Measurements from ENCODE around the gene ARMC6.

ARMC6 gene

DNA sequence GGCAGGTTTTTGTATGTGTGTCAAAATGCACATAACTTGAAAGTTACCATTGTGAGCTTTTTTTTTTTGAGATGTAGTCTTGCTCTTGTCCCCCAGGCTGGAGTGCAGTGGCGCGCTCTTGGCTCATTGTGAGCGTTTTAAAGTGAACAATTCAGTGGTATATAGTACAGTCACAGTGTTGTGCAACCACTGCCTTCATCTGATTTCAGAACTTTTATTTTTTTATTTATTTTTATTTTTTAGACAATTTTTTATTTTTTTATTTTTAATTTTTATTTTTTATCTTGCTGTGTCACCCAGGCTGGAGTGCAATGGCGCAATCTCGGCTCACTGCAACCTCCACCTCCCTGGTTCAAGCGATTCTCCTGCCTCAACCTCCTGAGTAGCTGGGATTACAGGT, 45.4 kb downstream of the ARMC6 start:
- TF ChIP-seq TAF1 (IDR thresholded peaks at IDR 0.05; ENCODE audit: low read depth, low read length) (no peak), PAX5 (IDR thresholded peaks at IDR 0.05; ENCODE audit: insufficient read depth, low read length, severe bottlenecking) (no peak), SPI1 (IDR thresholded peaks at IDR 0.05; ENCODE audit: low read depth, low read length) (no peak), POLR2AphosphoS5 (IDR thresholded peaks at IDR 0.05; ENCODE audit: low read depth, low read length) (no peak)
- FAIRE-seq, result no peak

GRCh38 chr19:19079571-19079970, 46.2 kb downstream of the ARMC6 start:
- TF ChIP-seq PAX5 (IDR thresholded peaks at IDR 0.05; ENCODE audit: insufficient read depth, low read length, severe bottlenecking), result no peak
- no peak for TF ChIP-seq TAF1 (IDR thresholded peaks at IDR 0.05; ENCODE audit: low read depth, low read length)
- TF ChIP-seq POLR2A (IDR thresholded peaks at IDR 0.05; ENCODE audit: low read depth, low read length), result no peak
- no peak for TF ChIP-seq POLR2AphosphoS5 (IDR thresholded peaks at IDR 0.05; ENCODE audit: low read depth, low read length)
- TF ChIP-seq SPI1 (IDR thresholded peaks at IDR 0.05; ENCODE audit: low read depth, low read length), result no peak
- no peak for TF ChIP-seq POU2F2 (IDR thresholded peaks at IDR 0.05; ENCODE audit: low read depth, low read length)
- no peak for DNase-seq (ENCODE audit: insufficient read length, low spot score)
- FAIRE-seq, result no peak

More for the DNA sequence above, 45.4 kb downstream of the ARMC6 start:
- DNase-seq (ENCODE audit: insufficient read length, low spot score), result no peak

DNA sequence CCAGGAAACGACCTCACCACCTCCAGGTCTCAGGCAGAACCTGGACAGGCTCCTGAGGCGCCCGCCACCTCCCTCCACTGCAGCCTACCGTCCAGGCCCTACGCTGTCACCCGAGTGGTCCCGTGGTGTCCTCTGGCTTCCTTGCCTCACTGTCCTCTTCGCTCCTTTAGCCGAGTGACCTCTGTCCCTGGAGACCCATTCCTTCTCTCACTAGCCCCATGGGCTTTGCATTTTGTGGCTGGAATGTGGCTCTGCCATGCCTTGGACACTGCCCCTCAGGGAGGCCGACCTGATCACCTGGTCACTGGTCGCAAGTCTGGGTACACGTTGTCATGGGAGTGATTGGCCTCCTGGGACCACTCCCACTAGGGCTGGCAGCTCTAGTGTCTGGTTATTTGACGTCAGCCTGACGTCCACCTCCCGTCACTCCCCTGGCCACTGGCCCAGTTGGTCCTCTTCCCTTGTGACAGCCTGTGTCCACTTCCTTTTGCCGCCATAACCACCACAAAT, 48.3 kb downstream of the ARMC6 start:
- FAIRE-seq (no peak), DNase-seq (ENCODE audit: insufficient read length, low spot score) (no peak)
- TF ChIP-seq PAX5 (IDR thresholded peaks at IDR 0.05; ENCODE audit: insufficient read depth, low read length, severe bottlenecking) (no peak), TAF1 (IDR thresholded peaks at IDR 0.05; ENCODE audit: low read depth, low read length) (no peak), SPI1 (IDR thresholded peaks at IDR 0.05; ENCODE audit: low read depth, low read length) (no peak), POLR2AphosphoS5 (IDR thresholded peaks at IDR 0.05; ENCODE audit: low read depth, low read length) (no peak), POU2F2 (IDR thresholded peaks at IDR 0.05; ENCODE audit: low read depth, low read length) (no peak), POLR2A (IDR thresholded peaks at IDR 0.05; ENCODE audit: low read depth, low read length) (no peak)

DNA sequence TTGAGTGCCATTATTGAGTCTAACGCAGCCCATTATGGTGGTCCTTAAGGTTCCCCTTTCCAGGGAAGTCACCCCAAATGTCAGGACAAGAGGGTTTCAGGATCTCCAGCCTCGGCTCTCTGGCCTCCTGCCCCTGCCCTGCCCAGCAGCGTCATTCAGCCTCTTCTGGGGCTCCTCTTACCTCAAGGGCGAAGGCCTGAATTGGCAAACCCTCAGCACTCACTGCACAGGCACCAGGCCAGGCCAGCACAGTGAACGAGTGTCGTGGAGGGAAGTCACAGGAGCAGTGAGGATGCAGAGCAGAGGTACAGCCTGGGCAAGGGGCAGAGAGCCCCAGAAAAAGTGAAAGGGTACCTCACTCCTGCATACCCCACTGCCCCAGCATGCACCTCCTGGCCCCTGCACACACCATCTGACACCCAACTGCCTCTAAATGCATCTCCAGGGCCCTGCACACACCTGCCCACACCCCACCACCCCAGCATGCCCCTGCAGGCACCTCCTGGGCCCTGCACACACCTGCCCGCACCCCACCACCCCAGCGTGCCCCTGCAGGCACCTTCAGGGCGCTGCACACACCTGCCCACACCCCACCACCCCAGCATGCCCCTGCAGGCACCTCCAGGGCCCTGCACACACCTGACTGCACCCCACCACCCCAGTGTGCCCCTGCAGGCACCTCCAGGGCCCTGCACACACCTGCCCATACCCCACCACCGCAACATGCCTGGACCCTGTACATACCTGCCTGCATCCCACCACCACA, 50.2 kb downstream of the ARMC6 start:
- FAIRE-seq, result no peak
- DNase-seq (ENCODE audit: insufficient read length, low spot score), result no peak
- TF ChIP-seq POLR2AphosphoS5 (IDR thresholded peaks at IDR 0.05; ENCODE audit: low read depth, low read length) (no peak), POU2F2 (IDR thresholded peaks at IDR 0.05; ENCODE audit: low read depth, low read length) (no peak), TAF1 (IDR thresholded peaks at IDR 0.05; ENCODE audit: low read depth, low read length) (no peak), PAX5 (IDR thresholded peaks at IDR 0.05; ENCODE audit: insufficient read depth, low read length, severe bottlenecking) (no peak), SPI1 (IDR thresholded peaks at IDR 0.05; ENCODE audit: low read depth, low read length) (no peak), POLR2A (IDR thresholded peaks at IDR 0.05; ENCODE audit: low read depth, low read length) (no peak)

GRCh38 chr19:19087676-19088075, 54.3 kb downstream of the ARMC6 start:
- TF ChIP-seq TAF1 (IDR thresholded peaks at IDR 0.05; ENCODE audit: low read depth, low read length), result no peak
- TF ChIP-seq PAX5 (IDR thresholded peaks at IDR 0.05; ENCODE audit: insufficient read depth, low read length, severe bottlenecking), result no peak
- TF ChIP-seq POLR2A (IDR thresholded peaks at IDR 0.05; ENCODE audit: low read depth, low read length), result no peak
- no peak for TF ChIP-seq POLR2AphosphoS5 (IDR thresholded peaks at IDR 0.05; ENCODE audit: low read depth, low read length)
- no peak for TF ChIP-seq SPI1 (IDR thresholded peaks at IDR 0.05; ENCODE audit: low read depth, low read length)
- TF ChIP-seq POU2F2 (IDR thresholded peaks at IDR 0.05; ENCODE audit: low read depth, low read length), result no peak
- DNase-seq (ENCODE audit: insufficient read length, low spot score) (no peak), FAIRE-seq (no peak)

GRCh38 chr19:19094513-19094912, 61.1 kb downstream of the ARMC6 start:
- FAIRE-seq (no peak), DNase-seq (ENCODE audit: insufficient read length, low spot score) (no peak)
- TF ChIP-seq TAF1 (IDR thresholded peaks at IDR 0.05; ENCODE audit: low read depth, low read length), result no peak

GRCh38 chr19:19095691-19096090, 62.3 kb downstream of the ARMC6 start:
- DNase-seq (ENCODE audit: insufficient read length, low spot score) (no peak), FAIRE-seq (no peak)
- TF ChIP-seq TAF1 (IDR thresholded peaks at IDR 0.05; ENCODE audit: low read depth, low read length) (no peak), POLR2A (IDR thresholded peaks at IDR 0.05; ENCODE audit: low read depth, low read length) (no peak), POLR2AphosphoS5 (IDR thresholded peaks at IDR 0.05; ENCODE audit: low read depth, low read length) (no peak), POU2F2 (IDR thresholded peaks at IDR 0.05; ENCODE audit: low read depth, low read length) (no peak), PAX5 (IDR thresholded peaks at IDR 0.05; ENCODE audit: insufficient read depth, low read length, severe bottlenecking) (no peak), SPI1 (IDR thresholded peaks at IDR 0.05; ENCODE audit: low read depth, low read length) (no peak)

DNA sequence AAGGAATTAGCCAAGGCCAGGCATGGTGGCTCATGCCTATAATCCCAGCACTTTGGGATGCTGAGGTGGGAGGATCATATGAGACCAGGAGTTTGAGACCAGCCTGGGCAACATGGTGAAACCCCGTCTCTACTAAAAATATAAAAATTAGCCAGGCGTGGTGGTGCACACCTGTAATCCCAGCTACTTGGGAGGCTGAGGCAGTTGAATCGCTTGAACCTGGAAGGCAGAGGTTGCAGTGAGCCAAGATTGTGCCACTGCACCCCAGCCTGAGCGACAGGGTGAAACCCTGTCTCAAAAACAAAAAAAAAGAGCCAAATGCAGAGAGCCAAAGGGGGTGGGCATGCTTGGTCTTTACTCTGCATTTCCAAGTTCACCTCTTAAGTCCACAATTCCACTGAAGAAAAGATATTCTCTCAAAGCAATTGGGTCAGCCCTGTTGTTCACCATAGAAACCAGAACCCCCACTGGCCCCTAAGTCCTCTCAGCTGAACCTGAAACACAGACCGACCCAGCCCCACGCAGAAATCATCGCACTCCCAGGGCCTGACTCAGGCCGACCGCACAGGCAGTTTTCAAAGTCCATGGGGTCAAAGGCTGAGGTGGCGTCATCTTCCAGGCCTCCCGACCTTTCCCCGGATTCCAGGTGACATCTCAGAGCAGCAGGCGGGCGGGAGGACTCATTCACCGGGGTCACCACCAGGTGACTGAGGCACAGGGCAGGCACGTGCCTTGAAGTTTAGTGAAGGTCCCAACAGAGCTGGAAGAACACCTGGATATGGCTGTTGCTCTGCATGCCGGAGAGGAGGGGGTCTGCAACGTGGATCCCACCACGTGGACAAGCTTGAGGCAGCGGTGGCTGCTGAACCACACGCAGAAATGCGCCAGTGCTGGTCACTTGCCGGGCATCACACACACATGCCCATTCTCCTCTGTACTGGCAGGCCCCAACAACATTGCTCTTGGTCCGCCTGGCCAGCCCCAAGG, 63.5 kb downstream of the ARMC6 start:
- no peak for TF ChIP-seq POLR2AphosphoS5 (IDR thresholded peaks at IDR 0.05; ENCODE audit: low read depth, low read length)
- TF ChIP-seq POU2F2 (IDR thresholded peaks at IDR 0.05; ENCODE audit: low read depth, low read length), result no peak
- TF ChIP-seq SPI1 (IDR thresholded peaks at IDR 0.05; ENCODE audit: low read depth, low read length), result no peak
- TF ChIP-seq TAF1 (IDR thresholded peaks at IDR 0.05; ENCODE audit: low read depth, low read length), result no peak
- TF ChIP-seq POLR2A (IDR thresholded peaks at IDR 0.05; ENCODE audit: low read depth, low read length), result no peak
- TF ChIP-seq PAX5 (IDR thresholded peaks at IDR 0.05; ENCODE audit: insufficient read depth, low read length, severe bottlenecking), result no peak
- no peak for DNase-seq (ENCODE audit: insufficient read length, low spot score)
- no peak for FAIRE-seq

GRCh38 chr19:19098084-19098702, 64.8 kb downstream of the ARMC6 start:
- DNase-seq (ENCODE audit: insufficient read length, low spot score), result no peak
- no peak for FAIRE-seq
- TF ChIP-seq PAX5 (IDR thresholded peaks at IDR 0.05; ENCODE audit: insufficient read depth, low read length, severe bottlenecking) (no peak), SPI1 (IDR thresholded peaks at IDR 0.05; ENCODE audit: low read depth, low read length) (no peak), TAF1 (IDR thresholded peaks at IDR 0.05; ENCODE audit: low read depth, low read length) (no peak), POLR2AphosphoS5 (IDR thresholded peaks at IDR 0.05; ENCODE audit: low read depth, low read length) (no peak)

Measured in GM12891 (cell line).